SK-N-SH (cell line): ENCODE results near the gene SNX32. TPM values are rescaled to one million over a fixed set of nuclear protein-coding genes. Genes with fewer than 3 reads are reported as not detected.

Experiments used
- CTCF ChIA-PET: fragments of 300-600, 350-600 bp; formaldehyde crosslinking; extraction: SDS; loops from one replicate; lab custom pipeline; 2021; lab: Yijun Ruan, JAX
- POLR2A ChIA-PET: fragments of 350-600 bp; sonication (Branson Sonifier 250); formaldehyde crosslinking; extraction: SDS; loops from one replicate; lab custom pipeline; 2020; ENCODE audit warnings: antibody characterized with exemption, inconsistent platforms; lab: Yijun Ruan, JAX
- DNase-seq: peaks from one replicate; pipeline ENCODE4 v3.0.0; 2012
- H2AFZ ChIP-seq: fragments of 200-600 bp; sonication (generic); 2 replicates; pipeline ENCODE4 v1.8.1; 2016; ENCODE audit warnings: antibody characterized with exemption, mild to moderate bottlenecking, low read depth
- H3F3A ChIP-seq: fragments of 200-600 bp; sonication (generic); replicated peaks from 2 replicates; pipeline ENCODE3; 2016; ENCODE audit warnings: antibody characterized with exemption, mild to moderate bottlenecking; ENCODE audit not compliant: insufficient read depth
- H3K27ac ChIP-seq, 2 experiments: fragments of 200-500 bp in 1 of 2; fragments of 200-600 bp in 1 of 2; sonication (Bioruptor generic) in 1 of 2; sonication (generic), shearing (Covaris generic) in 1 of 2; 2 replicates each; pipeline versions ENCODE4 v1.5.1 to v1.6.1; 2014 to 2016; ENCODE audit warnings: low read depth in 2 of 2, inconsistent platforms in 1 of 2, low read length in 1 of 2, mild to moderate bottlenecking in 1 of 2, mixed read lengths in 1 of 2
- H3K27me3 ChIP-seq: fragments of 200-600 bp; sonication (generic), shearing (Covaris generic); 2 replicates; pipeline ENCODE4 v1.6.1; 2016; ENCODE audit warnings: mixed run types; ENCODE audit not compliant: insufficient read depth
- H3K36me3 ChIP-seq, 2 experiments: fragments of 200-500 bp in 1 of 2; fragments of 200-600 bp in 1 of 2; sonication (Bioruptor generic) in 1 of 2; sonication (generic) in 1 of 2; replicated peaks in 1 of 2; 2 replicates each; pipeline versions ENCODE3 to v1.5.1; 2014 to 2016; ENCODE audit warnings: low read length in 1 of 2, mild to moderate bottlenecking in 1 of 2; ENCODE audit not compliant: insufficient read depth in 2 of 2, control insufficient read depth in 1 of 2
- H3K4me1 ChIP-seq, 2 experiments: fragments of 200-500 bp in 1 of 2; fragments of 200-600 bp in 1 of 2; sonication (Bioruptor generic) in 1 of 2; sonication (generic), shearing (Covaris generic) in 1 of 2; 2 replicates each; pipeline versions ENCODE4 v1.5.1 to v1.6.1; 2014 to 2016; ENCODE audit warnings: low read depth in 1 of 2, low read length in 1 of 2, mixed run types in 1 of 2; ENCODE audit not compliant: insufficient read depth in 2 of 2, control insufficient read depth in 1 of 2
- H3K4me2 ChIP-seq: fragments of 200-600 bp; sonication (generic), shearing (Covaris generic); 2 replicates; pipeline ENCODE4 v1.6.1; 2017; ENCODE audit warnings: mixed run types
- H3K4me3 ChIP-seq, 2 experiments: fragments of 200-500 bp in 1 of 2; fragments of 200-600 bp in 1 of 2; sonication (Bioruptor generic) in 1 of 2; sonication (generic), shearing (Covaris generic) in 1 of 2; 2 replicates each; pipeline versions ENCODE4 v1.5.1 to v1.8.1; 2014 to 2016; ENCODE audit warnings: low read depth in 2 of 2, inconsistent platforms in 1 of 2, low read length in 1 of 2, mild to moderate bottlenecking in 1 of 2, mixed read lengths in 1 of 2, moderate library complexity in 1 of 2
- H3K79me2 ChIP-seq: fragments of 200-600 bp; sonication (generic); 2 replicates; pipeline ENCODE4 v1.8.1; 2017; ENCODE audit warnings: mild to moderate bottlenecking; ENCODE audit not compliant: insufficient read depth
- H3K9ac ChIP-seq: fragments of 200-600 bp; sonication (generic); 2 replicates; pipeline ENCODE4 v1.6.1; 2017; ENCODE audit warnings: mixed run types
- H3K9me2 ChIP-seq: fragments of 200-600 bp; sonication (generic); 2 replicates; pipeline ENCODE4 v1.6.1; 2017; ENCODE audit warnings: mixed run types
- H3K9me3 ChIP-seq: fragments of 200-600 bp; sonication (generic); 2 replicates; pipeline ENCODE4 v1.6.1; 2017; ENCODE audit warnings: mixed run types, mild to moderate bottlenecking, moderate library complexity
- H4K20me1 ChIP-seq: fragments of 200-600 bp; sonication (generic); 2 replicates; pipeline ENCODE4 v1.6.1; 2017; ENCODE audit warnings: mild to moderate bottlenecking, mixed run types; ENCODE audit not compliant: insufficient read depth
- EP300 ChIP-seq, 2 experiments: IDR thresholded peaks; 2 replicates each; pipeline versions ENCODE4 v1.4.0 to v1.6.1; 2012; ENCODE audit warnings: borderline replicate concordance in 1 of 2, low read depth in 1 of 2, low read length in 1 of 2
- FOXJ3 ChIP-seq: sonication (generic); formaldehyde crosslinking; IDR thresholded peaks from 2 replicates; pipeline ENCODE4 v1.5.1; 2020; ENCODE audit warnings: mild to moderate bottlenecking, missing genetic modification reagents
- FOXM1 ChIP-seq: IDR thresholded peaks from 2 replicates; pipeline ENCODE4 v1.4.0; 2012; ENCODE audit warnings: low read depth, mild to moderate bottlenecking
- GABPA ChIP-seq: IDR thresholded peaks from 2 replicates; pipeline ENCODE4 v1.4.0; 2012; ENCODE audit warnings: low read depth, mild to moderate bottlenecking
- NFIC ChIP-seq: IDR thresholded peaks from 2 replicates; pipeline ENCODE4 v1.4.0; 2012; ENCODE audit warnings: borderline replicate concordance
- PBX3 ChIP-seq: IDR thresholded peaks from 2 replicates; pipeline ENCODE4; 2012
- RCOR1 ChIP-seq: fragments of 150-350 bp; IDR thresholded peaks from 2 replicates; pipeline ENCODE4 v1.6.1; 2017; ENCODE audit warnings: antibody characterized with exemption, low read length
- RFX5 ChIP-seq: IDR thresholded peaks from 2 replicates; pipeline ENCODE4 v1.6.1; 2012; ENCODE audit warnings: mild to moderate bottlenecking, improper control_type of control experiment, low read length
- TCF12 ChIP-seq: IDR thresholded peaks from 2 replicates; pipeline ENCODE4 v1.4.0; 2012
- TEAD4 ChIP-seq: IDR thresholded peaks from 2 replicates; pipeline ENCODE4 v1.4.0; 2012; ENCODE audit warnings: mild to moderate bottlenecking, borderline replicate concordance; ENCODE audit not compliant: insufficient read depth
- whole genome bisulfite sequencing: methylation state at CpG from one replicate; pipeline ENCODE4 v1.1.6; 2017; ENCODE audit warnings: low lambda C conversion rate; 5-methylcytosine and 5-hydroxymethylcytosine counted together
- polyA plus RNA-seq, 3 experiments: library from polyadenylated mRNA; depleted of rRNA; stranded (reverse); fragments of >200 nt; gene quantifications; 2 replicates each; pipeline ENCODE4 v1.2.3, GENCODE V29; 2012
- TF ChIP-seq, protein P1 (sequence below): IDR thresholded peaks from 2 replicates; pipeline ENCODE4 v1.4.0; 2012; ENCODE audit warnings: low read depth, borderline replicate concordance
- TF ChIP-seq, protein P2 (sequence below): fragments of 200-600 bp; sonication (generic); IDR thresholded peaks from 2 replicates; pipeline ENCODE4 v1.6.1; 2017; ENCODE audit warnings: antibody characterized with exemption, mild to moderate bottlenecking, moderate library complexity

SNX32 gene
- polyA plus RNA-seq, 1 of the 3 experiments (the other 2 are of a cell fraction) = 1.0 TPM

DNA sequence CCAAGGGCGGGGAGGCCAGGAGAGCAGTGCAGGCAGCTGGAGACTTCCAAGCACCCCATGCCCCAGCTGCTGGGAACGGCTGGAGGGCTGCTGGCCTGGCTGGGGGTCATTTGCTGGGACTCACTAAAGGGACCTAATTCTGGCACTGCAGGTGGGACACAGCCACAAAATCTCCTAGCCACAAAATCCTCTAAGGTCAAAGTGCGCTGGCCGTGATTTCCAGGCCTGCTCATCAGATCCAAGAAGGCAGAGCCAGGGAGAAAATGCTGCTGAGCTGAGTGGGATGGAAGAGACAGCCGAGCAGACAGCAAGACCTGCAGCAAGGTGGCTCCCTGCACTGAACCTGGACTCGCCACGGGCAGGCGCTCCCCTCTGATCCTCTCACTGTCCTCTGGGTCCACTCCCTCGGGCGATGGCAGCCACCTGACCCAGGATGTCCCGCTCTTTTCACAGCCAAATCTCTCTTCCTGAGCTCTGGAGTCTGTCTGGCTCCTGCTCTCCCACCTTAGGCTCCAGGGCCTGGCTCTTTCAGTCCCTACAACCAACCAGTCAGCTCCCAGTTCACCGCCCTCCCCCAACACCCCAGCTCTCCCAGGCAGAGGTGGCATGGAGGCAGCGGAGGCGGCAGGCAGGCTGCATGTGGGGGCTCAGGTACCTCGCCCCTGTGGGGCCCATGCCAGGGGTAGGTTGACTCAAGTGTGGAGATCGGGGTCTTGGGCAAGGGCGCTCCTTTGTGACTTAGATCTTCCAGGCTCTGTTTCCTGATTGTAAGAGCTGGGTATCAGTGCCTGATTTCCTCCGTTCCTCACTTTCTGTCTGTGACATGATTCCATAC is 32.4 kb upstream of the SNX32 start:
- no peak overlapping the region for H3K4me2 ChIP-seq
- H3K4me1 ChIP-seq = no peaks in the 10 kb centered on the region
- H2AFZ ChIP-seq = no peak overlapping the region
- H3K27me3 ChIP-seq = peaks cover 35% of the 10 kb centered on the region; the same call in 1 of the 2 replicates
- DNase-seq = no peak
- no peak overlapping the region for H3K4me3 ChIP-seq
- WGBS = 71% methylated on average over 15 of the region's 18 CpGs
- no peaks in the 10 kb centered on the region for H3K9me3 ChIP-seq
- TF ChIP-seq GABPA = no peak
- TF ChIP-seq TCF12 = no peak
- no peak for TF ChIP-seq FOXJ3 (CRISPR knock-in tag)
- TF ChIP-seq EP300 (IDR thresholded peaks at IDR 0.05; ENCODE audit: borderline replicate concordance in 1 of 2, low read depth in 1 of 2, low read length in 1 of 2) = no peak
- no peak for TF ChIP-seq RFX5
- TF ChIP-seq, protein P1, sequence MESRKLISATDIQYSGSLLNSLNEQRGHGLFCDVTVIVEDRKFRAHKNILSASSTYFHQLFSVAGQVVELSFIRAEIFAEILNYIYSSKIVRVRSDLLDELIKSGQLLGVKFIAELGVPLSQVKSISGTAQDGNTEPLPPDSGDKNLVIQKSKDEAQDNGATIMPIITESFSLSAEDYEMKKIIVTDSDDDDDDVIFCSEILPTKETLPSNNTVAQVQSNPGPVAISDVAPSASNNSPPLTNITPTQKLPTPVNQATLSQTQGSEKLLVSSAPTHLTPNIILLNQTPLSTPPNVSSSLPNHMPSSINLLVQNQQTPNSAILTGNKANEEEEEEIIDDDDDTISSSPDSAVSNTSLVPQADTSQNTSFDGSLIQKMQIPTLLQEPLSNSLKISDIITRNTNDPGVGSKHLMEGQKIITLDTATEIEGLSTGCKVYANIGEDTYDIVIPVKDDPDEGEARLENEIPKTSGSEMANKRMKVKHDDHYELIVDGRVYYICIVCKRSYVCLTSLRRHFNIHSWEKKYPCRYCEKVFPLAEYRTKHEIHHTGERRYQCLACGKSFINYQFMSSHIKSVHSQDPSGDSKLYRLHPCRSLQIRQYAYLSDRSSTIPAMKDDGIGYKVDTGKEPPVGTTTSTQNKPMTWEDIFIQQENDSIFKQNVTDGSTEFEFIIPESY = no peak
- TF ChIP-seq, protein P2, sequence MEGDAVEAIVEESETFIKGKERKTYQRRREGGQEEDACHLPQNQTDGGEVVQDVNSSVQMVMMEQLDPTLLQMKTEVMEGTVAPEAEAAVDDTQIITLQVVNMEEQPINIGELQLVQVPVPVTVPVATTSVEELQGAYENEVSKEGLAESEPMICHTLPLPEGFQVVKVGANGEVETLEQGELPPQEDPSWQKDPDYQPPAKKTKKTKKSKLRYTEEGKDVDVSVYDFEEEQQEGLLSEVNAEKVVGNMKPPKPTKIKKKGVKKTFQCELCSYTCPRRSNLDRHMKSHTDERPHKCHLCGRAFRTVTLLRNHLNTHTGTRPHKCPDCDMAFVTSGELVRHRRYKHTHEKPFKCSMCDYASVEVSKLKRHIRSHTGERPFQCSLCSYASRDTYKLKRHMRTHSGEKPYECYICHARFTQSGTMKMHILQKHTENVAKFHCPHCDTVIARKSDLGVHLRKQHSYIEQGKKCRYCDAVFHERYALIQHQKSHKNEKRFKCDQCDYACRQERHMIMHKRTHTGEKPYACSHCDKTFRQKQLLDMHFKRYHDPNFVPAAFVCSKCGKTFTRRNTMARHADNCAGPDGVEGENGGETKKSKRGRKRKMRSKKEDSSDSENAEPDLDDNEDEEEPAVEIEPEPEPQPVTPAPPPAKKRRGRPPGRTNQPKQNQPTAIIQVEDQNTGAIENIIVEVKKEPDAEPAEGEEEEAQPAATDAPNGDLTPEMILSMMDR = no peak
- TF ChIP-seq NFIC = no peak
- TF ChIP-seq FOXM1 = no peak
- TF ChIP-seq PBX3 = no peak
- TF ChIP-seq RCOR1 = no peak
- TF ChIP-seq TEAD4 = no peak
- no peaks in the 10 kb centered on the region for H3K36me3 ChIP-seq
- CTCF ChIA-PET = interaction anchor here (0.7 to 19.1 kb wide), 7 partner anchors 16 to 90 kb away, joined by 3 to 152 read pairs (median 7); partner anchors contain the start of genes AP5B1 and KAT5
- no peaks in the 10 kb centered on the region for H3K9me2 ChIP-seq
- POLR2A ChIA-PET = no interaction called here
- no peaks in the 10 kb centered on the region for H3F3A ChIP-seq
- H3K27ac ChIP-seq = no peak overlapping the region
- H3K79me2 ChIP-seq = no peaks in the 10 kb centered on the region
- H3K9ac ChIP-seq = no peak overlapping the region
- H4K20me1 ChIP-seq = no peaks in the 10 kb centered on the region
